Measurements from ENCODE around the gene ZNF296. TPM values are rescaled to one million over a fixed set of nuclear protein-coding genes. Genes with fewer than 3 reads are reported as not detected.

ZNF296 gene
- total RNA-seq, 1 experiment from 2014 or later, result 3.9 TPM

GRCh38 chr19:45051929-45052579 lies 24.2 kb downstream of the ZNF296 start:
- Histone ChIP-seq H4K20me1 (ENCODE audit: insufficient read depth, low read depth, low read length) (peaks cover 24% of the 10 kb centered on the region; the same call in 1 of the 2 replicates), H3K4me1 (ENCODE audit: low read length) (peaks cover 20% of the 10 kb centered on the region), H3K36me3 (ENCODE audit: insufficient read depth, low read length) (peaks cover 10% of the 10 kb centered on the region; the same call in 1 of the 2 replicates), H3K9ac (ENCODE audit: low read length) (no peak overlapping the region), H3K4me3 (ENCODE audit: low read length) (no peak overlapping the region), H3K27me3 (ENCODE audit: low read length) (no peaks in the 10 kb centered on the region), H3K79me2 (ENCODE audit: low read length) (peaks cover 50% of the 10 kb centered on the region), H2AFZ (ENCODE audit: low read length) (no peak overlapping the region), H3K9me2 (replicated peaks; ENCODE audit: insufficient read depth, low read length) (no peaks in the 10 kb centered on the region), H3K9me3 (ENCODE audit: low read length) (no peaks in the 10 kb centered on the region), H3K4me2 (ENCODE audit: low read depth, low read length, poor library complexity, severe bottlenecking) (no peak overlapping the region), H3K27ac (ENCODE audit: low read length) (no peak overlapping the region)
- peak; percentile 42 for DNase-seq

- Histone ChIP-seq H3K9me3 (ENCODE audit: low read length) (no peaks in the 10 kb centered on the region), H3K4me3 (ENCODE audit: low read length) (no peak overlapping the region), H3K36me3 (ENCODE audit: insufficient read depth, low read length) (peaks cover 17% of the 10 kb centered on the region), H3K27ac (ENCODE audit: low read length) (no peak overlapping the region), H2AFZ (ENCODE audit: low read length) (no peak overlapping the region), H3K9me2 (replicated peaks; ENCODE audit: insufficient read depth, low read length) (no peaks in the 10 kb centered on the region), H3K27me3 (ENCODE audit: low read length) (no peaks in the 10 kb centered on the region), H3K4me1 (ENCODE audit: low read length) (peaks cover 40% of the 10 kb centered on the region), H4K20me1 (ENCODE audit: insufficient read depth, low read depth, low read length) (peaks cover 38% of the 10 kb centered on the region), H3K4me2 (ENCODE audit: low read depth, low read length, poor library complexity, severe bottlenecking) (no peak overlapping the region), H3K79me2 (ENCODE audit: low read length) (peaks cover 70% of the 10 kb centered on the region), H3K9ac (ENCODE audit: low read length) (no peak overlapping the region)
- no peak for DNase-seq
These were observed 26.2 kb downstream of the ZNF296 start for GRCh38 chr19:45050036-45050435.

GRCh38 chr19:45049073-45049736 lies 27.1 kb downstream of the ZNF296 start:
- H3K9me2 ChIP-seq (replicated peaks; ENCODE audit: insufficient read depth, low read length), result no peaks in the 10 kb centered on the region
- no peak for DNase-seq
- no peak overlapping the region for H3K4me2 ChIP-seq (ENCODE audit: low read depth, low read length, poor library complexity, severe bottlenecking)
- H3K9ac ChIP-seq (ENCODE audit: low read length), result no peak overlapping the region; the same call in 1 of the 2 replicates
- peaks cover 78% of the 10 kb centered on the region for H3K79me2 ChIP-seq (ENCODE audit: low read length)
- no peak overlapping the region for H2AFZ ChIP-seq (ENCODE audit: low read length)
- no peak overlapping the region for H3K4me3 ChIP-seq (ENCODE audit: low read length)
- no peak overlapping the region for H3K27ac ChIP-seq (ENCODE audit: low read length)
- peaks cover 38% of the 10 kb centered on the region for H4K20me1 ChIP-seq (ENCODE audit: insufficient read depth, low read depth, low read length)
- peaks cover 12% of the 10 kb centered on the region for H3K36me3 ChIP-seq (ENCODE audit: insufficient read depth, low read length)
- H3K9me3 ChIP-seq (ENCODE audit: low read length), result no peaks in the 10 kb centered on the region
- H3K27me3 ChIP-seq (ENCODE audit: low read length), result no peaks in the 10 kb centered on the region
- peaks cover 46% of the 10 kb centered on the region for H3K4me1 ChIP-seq (ENCODE audit: low read length)

- Histone ChIP-seq H2AFZ (ENCODE audit: low read length) (no peak overlapping the region), H3K79me2 (ENCODE audit: low read length) (peaks cover 85% of the 10 kb centered on the region), H4K20me1 (ENCODE audit: insufficient read depth, low read depth, low read length) (peaks cover 35% of the 10 kb centered on the region), H3K27me3 (ENCODE audit: low read length) (no peaks in the 10 kb centered on the region), H3K9me3 (ENCODE audit: low read length) (no peaks in the 10 kb centered on the region), H3K4me3 (ENCODE audit: low read length) (peak overlapping the region; percentile 21; the same call in 1 of the 2 replicates), H3K4me1 (ENCODE audit: low read length) (peaks cover 45% of the 10 kb centered on the region), H3K4me2 (ENCODE audit: low read depth, low read length, poor library complexity, severe bottlenecking) (peak overlapping the region; percentile 53), H3K9ac (ENCODE audit: low read length) (peak overlapping the region; percentile 42), H3K27ac (ENCODE audit: low read length) (peak overlapping the region; percentile 84), H3K36me3 (ENCODE audit: insufficient read depth, low read length) (peaks cover 8% of the 10 kb centered on the region), H3K9me2 (replicated peaks; ENCODE audit: insufficient read depth, low read length) (no peaks in the 10 kb centered on the region)
- peak; percentile 77 for DNase-seq
These were observed 29.0 kb downstream of the ZNF296 start for GRCh38 chr19:45047188-45047797.

GRCh38 chr19:45046355-45046754 lies 29.9 kb downstream of the ZNF296 start:
- peak overlapping the region; percentile 53 for H3K4me2 ChIP-seq (ENCODE audit: low read depth, low read length, poor library complexity, severe bottlenecking)
- no peak overlapping the region for H2AFZ ChIP-seq (ENCODE audit: low read length)
- no peak for DNase-seq
- H3K9ac ChIP-seq (ENCODE audit: low read length), result peak overlapping the region; percentile 42
- H3K9me3 ChIP-seq (ENCODE audit: low read length), result no peaks in the 10 kb centered on the region
- peaks cover 39% of the 10 kb centered on the region for H3K4me1 ChIP-seq (ENCODE audit: low read length)
- H3K27ac ChIP-seq (ENCODE audit: low read length), result peak overlapping the region; percentile 84
- peaks cover 43% of the 10 kb centered on the region for H4K20me1 ChIP-seq (ENCODE audit: insufficient read depth, low read depth, low read length)
- H3K27me3 ChIP-seq (ENCODE audit: low read length), result no peaks in the 10 kb centered on the region
- no peaks in the 10 kb centered on the region for H3K9me2 ChIP-seq (replicated peaks; ENCODE audit: insufficient read depth, low read length)
- peaks cover 16% of the 10 kb centered on the region for H3K36me3 ChIP-seq (ENCODE audit: insufficient read depth, low read length)
- H3K79me2 ChIP-seq (ENCODE audit: low read length), result peaks cover 89% of the 10 kb centered on the region
- peak overlapping the region; percentile 21; the same call in 1 of the 2 replicates for H3K4me3 ChIP-seq (ENCODE audit: low read length)

GRCh38 chr19:45045671-45046353 lies 30.5 kb downstream of the ZNF296 start:
- peak overlapping the region; percentile 42; the same call in 1 of the 2 replicates for H3K9ac ChIP-seq (ENCODE audit: low read length)
- H3K36me3 ChIP-seq (ENCODE audit: insufficient read depth, low read length), result peaks cover 17% of the 10 kb centered on the region
- H3K4me2 ChIP-seq (ENCODE audit: low read depth, low read length, poor library complexity, severe bottlenecking), result peak overlapping the region; percentile 53
- H2AFZ ChIP-seq (ENCODE audit: low read length), result no peak overlapping the region
- no peaks in the 10 kb centered on the region for H3K9me3 ChIP-seq (ENCODE audit: low read length)
- peaks cover 89% of the 10 kb centered on the region for H3K79me2 ChIP-seq (ENCODE audit: low read length)
- peaks cover 36% of the 10 kb centered on the region for H3K4me1 ChIP-seq (ENCODE audit: low read length)
- no peak overlapping the region for H3K27ac ChIP-seq (ENCODE audit: low read length)
- DNase-seq, result no peak
- H3K27me3 ChIP-seq (ENCODE audit: low read length), result no peaks in the 10 kb centered on the region
- 0 out of 2 replicates have a peak overlapping the region, but pooled peaks have one; percentile 21 for H3K4me3 ChIP-seq (ENCODE audit: low read length)
- peaks cover 45% of the 10 kb centered on the region for H4K20me1 ChIP-seq (ENCODE audit: insufficient read depth, low read depth, low read length)
- no peaks in the 10 kb centered on the region for H3K9me2 ChIP-seq (replicated peaks; ENCODE audit: insufficient read depth, low read length)

- H3K27ac ChIP-seq (ENCODE audit: low read length), result no peak overlapping the region
These were observed 35.2 kb downstream of the ZNF296 start for GRCh38 chr19:45041125-45041524.

More at GRCh38 chr19:45041125-45041524, 35.2 kb downstream of the ZNF296 start:
- Histone ChIP-seq H3K4me3 (ENCODE audit: low read length) (no peak overlapping the region), H3K9me2 (replicated peaks; ENCODE audit: insufficient read depth, low read length) (no peaks in the 10 kb centered on the region), H3K4me1 (ENCODE audit: low read length) (peaks cover 38% of the 10 kb centered on the region), H3K27me3 (ENCODE audit: low read length) (no peaks in the 10 kb centered on the region), H3K36me3 (ENCODE audit: insufficient read depth, low read length) (peaks cover 22% of the 10 kb centered on the region), H3K4me2 (ENCODE audit: low read depth, low read length, poor library complexity, severe bottlenecking) (no peak overlapping the region), H4K20me1 (ENCODE audit: insufficient read depth, low read depth, low read length) (peaks cover 38% of the 10 kb centered on the region), H2AFZ (ENCODE audit: low read length) (no peak overlapping the region), H3K9me3 (ENCODE audit: low read length) (no peaks in the 10 kb centered on the region), H3K79me2 (ENCODE audit: low read length) (peaks cover 66% of the 10 kb centered on the region), H3K9ac (ENCODE audit: low read length) (no peak overlapping the region)
- no peak for DNase-seq

Data from Karpas-422 (cell line).